Esophagus squamous epithelium (tissue), 5 donors: ENCODE data around the gene RNF144A. TPM values are rescaled to one million over a fixed set of nuclear protein-coding genes. Genes with fewer than 3 reads are reported as not detected.
"Not testable (repeated sequence)": the region's sequence is repeated elsewhere in the genome, so short reads cannot be mapped to it uniquely, and the experiment has no call there.

Source experiments
- DNase-seq: peaks from one replicate; lab custom pipeline; 2025; lab: John Stamatoyannopoulos, UW
- H3K27ac ChIP-seq, 4 donors: fragments of 200-600 bp; sonication (generic); one replicate each; pipeline ENCODE4 v1.5.1; 2016 to 2019; ENCODE audit warnings: mild to moderate bottlenecking in 1 of 4
- H3K27me3 ChIP-seq, 4 donors: fragments of 200-600 bp; sonication (generic); 1 replicate in 3 of 4; 2 replicates in 1 of 4; pipeline versions ENCODE4 v1.5.1 to v1.6.0; 2017 to 2021; ENCODE audit warnings: antibody characterized with exemption in 1 of 4
- H3K36me3 ChIP-seq, 3 donors: fragments of 200-600 bp; sonication (generic); one replicate each; pipeline ENCODE4 v1.5.1; 2016 to 2019
- H3K4me1 ChIP-seq, 3 donors: fragments of 200-600 bp; sonication (generic); one replicate each; pipeline ENCODE4 v1.5.1; 2017 to 2019
- H3K4me3 ChIP-seq, 4 donors: fragments of 200-600 bp; sonication (generic); 1 replicate in 3 of 4; 2 replicates in 1 of 4; pipeline ENCODE4 v1.5.1; 2016 to 2019; ENCODE audit warnings: mild to moderate bottlenecking in 2 of 4, moderate library complexity in 1 of 4
- H3K9me3 ChIP-seq, 3 donors: fragments of 200-600 bp; sonication (generic); one replicate each; pipeline ENCODE4 v1.5.1; 2016 to 2019
- CTCF ChIP-seq, 6 experiments: fragments of 450-650 bp in 4 of 6; fragments of 200-600 bp in 2 of 6; sonication (generic) in 2 of 6; IDR thresholded peaks; one replicate each; pipeline ENCODE4 v1.5.1; 2016 to 2019; ENCODE audit warnings: antibody characterized with exemption in 6 of 6, mild to moderate bottlenecking in 4 of 6, moderate library complexity in 4 of 6
- POLR2A ChIP-seq, 4 donors: fragments of 450-650 bp; IDR thresholded peaks; one replicate each; pipeline ENCODE4 v1.6.1; 2017; ENCODE audit warnings: antibody characterized with exemption in 4 of 4, mild to moderate bottlenecking in 4 of 4, moderate library complexity in 3 of 4
- WGBS, 2 donors: methylation state at CpG; one replicate each; pipeline ENCODE4 v1.1.5; 2018; 5-methylcytosine and 5-hydroxymethylcytosine counted together
- intact Hi-C: fragments of 100-400 bp; cut with DNase I; formaldehyde crosslinking; loops from one replicate; pipeline ENCODE4 v1.15.0; 2022
- total RNA-seq, 4 donors: library from RNA; depleted of rRNA; stranded (reverse); fragments of >200 nt; gene quantifications; one replicate each; pipeline ENCODE4 v1.1.0, GENCODE V29; 2016
- donor health status: DM: yes; HTN: yes; CAD: no.

Gene RNF144A
- total RNA-seq, 4 donors from 2014 or later = 6.2 to 11.6 (median 8.2) TPM

- WGBS, 2 donors = 87 to 91% methylated on average over 7 of the region's 7 CpGs
- TF ChIP-seq CTCF (IDR thresholded peaks at IDR 0.05) (no peak), POLR2A (IDR thresholded peaks at IDR 0.05) (no peak)
Observed at GRCh38 chr2:6932828-6933227, 15.6 kb downstream of the RNF144A start.

DNA sequence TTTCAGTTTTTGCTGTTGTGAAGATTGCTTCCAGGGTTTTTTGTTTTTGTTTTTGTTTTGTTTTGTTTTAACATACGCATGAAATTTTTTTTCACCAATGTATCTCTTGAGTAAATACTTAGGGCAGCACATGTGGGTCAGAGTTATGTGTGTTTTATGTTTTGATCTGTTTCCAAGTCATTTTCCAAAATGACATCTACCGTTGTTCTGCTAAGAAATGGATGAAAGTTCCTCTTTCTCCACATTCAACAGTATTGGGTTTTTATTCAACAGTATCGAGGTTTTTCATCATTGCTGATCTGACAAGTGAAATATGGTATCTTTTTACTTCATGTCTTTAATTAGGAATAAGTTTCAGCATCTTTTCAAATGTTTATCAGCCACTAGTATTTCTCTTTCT is 16.7 kb downstream of the RNF144A start:
- Histone ChIP-seq H3K36me3 (no peaks in the 10 kb centered on the region), H3K27me3 (no peaks in the 10 kb centered on the region), H3K27ac (no peak overlapping the region), H3K4me3 (no peak overlapping the region), H3K9me3 (no peaks in the 10 kb centered on the region), H3K4me1 (no peaks in the 10 kb centered on the region)
- intact Hi-C loops = no loop called here
- whole genome bisulfite sequencing, 2 donors = 66 to 74% methylated on average over 3 of the region's 3 CpGs
- DNase-seq = no peak
- no peak for TF ChIP-seq POLR2A (IDR thresholded peaks at IDR 0.05)

More at GRCh38 chr2:6932828-6933227, 15.6 kb downstream of the RNF144A start:
- no peaks in the 10 kb centered on the region for H3K9me3 ChIP-seq
- H3K27ac ChIP-seq = no peak overlapping the region
- no peaks in the 10 kb centered on the region for H3K4me1 ChIP-seq
- H3K36me3 ChIP-seq = no peaks in the 10 kb centered on the region
- DNase-seq = no peak
- intact Hi-C loops = no loop called here
- H3K4me3 ChIP-seq = no peak overlapping the region
- no peaks in the 10 kb centered on the region for H3K27me3 ChIP-seq

- Histone ChIP-seq H3K4me1 (no peaks in the 10 kb centered on the region), H3K36me3 (no peaks in the 10 kb centered on the region), H3K9me3 (no peaks in the 10 kb centered on the region), H3K27me3 (no peaks in the 10 kb centered on the region), H3K4me3 (no peak overlapping the region), H3K27ac (no peak overlapping the region)
- no peak for DNase-seq
- TF ChIP-seq POLR2A (IDR thresholded peaks at IDR 0.05) = no peak
- no peak for TF ChIP-seq CTCF (IDR thresholded peaks at IDR 0.05)
- 60 to 88% methylated on average over 1 of the region's 1 CpG for WGBS, 2 donors
- intact Hi-C loops = no loop called here
Observed at GRCh38 chr2:6934345-6934744, 17.1 kb downstream of the RNF144A start.

DNA sequence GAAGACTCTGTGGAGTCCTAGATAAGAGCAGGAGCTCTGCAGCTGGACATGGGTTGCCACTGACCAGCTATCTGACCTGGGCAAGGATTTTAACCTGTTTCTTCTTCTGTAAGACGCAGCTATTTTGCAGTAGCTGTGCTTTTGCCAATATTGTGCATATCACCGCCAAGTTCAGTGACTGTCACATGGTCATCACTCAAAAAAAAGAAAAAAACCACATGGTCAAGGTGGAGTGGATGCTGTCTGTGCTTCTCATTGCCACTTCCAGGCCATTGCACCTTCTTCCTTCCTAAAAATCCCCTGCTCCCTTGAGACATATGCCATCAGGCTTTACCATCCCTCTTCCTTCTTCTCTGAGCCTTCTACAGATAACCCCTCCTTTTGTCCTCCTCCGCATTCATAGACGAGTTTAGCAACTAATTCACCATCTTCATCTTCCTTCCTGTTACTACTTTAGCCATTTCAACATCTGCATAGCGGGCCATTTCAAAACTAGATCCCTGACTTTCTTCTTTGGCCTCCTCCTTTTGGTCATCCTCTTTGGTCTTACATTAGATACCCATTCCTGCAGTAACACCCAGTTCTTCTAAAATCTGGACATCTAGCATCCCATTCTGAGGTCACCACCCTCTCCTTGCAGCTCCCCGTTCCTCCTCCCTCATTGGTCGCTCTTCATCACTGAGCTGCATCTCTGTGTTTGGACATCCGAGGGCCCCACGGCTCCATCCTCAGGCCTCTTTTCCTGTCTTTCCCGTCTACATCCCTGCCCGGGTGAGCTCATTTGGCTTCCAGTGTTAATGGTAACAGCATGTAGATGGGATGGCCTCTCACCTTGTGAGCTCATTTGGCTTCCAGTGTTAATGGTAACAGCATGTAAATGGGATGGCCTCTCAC is 17.8 kb downstream of the RNF144A start:
- Histone ChIP-seq H3K36me3 (no peaks in the 10 kb centered on the region), H3K4me3 (no peak overlapping the region), H3K27me3 (no peaks in the 10 kb centered on the region), H3K4me1 (no peaks in the 10 kb centered on the region), H3K27ac (no peak overlapping the region), H3K9me3 (no peaks in the 10 kb centered on the region)
- no peak for TF ChIP-seq POLR2A (IDR thresholded peaks at IDR 0.05)
- TF ChIP-seq CTCF (IDR thresholded peaks at IDR 0.05) = no peak
- intact Hi-C loops = no loop called here
- no peak for DNase-seq
- WGBS, 2 donors = 81 to 82% methylated on average over 11 of the region's 11 CpGs

GRCh38 chr2:6935652-6936020 is 18.4 kb downstream of the RNF144A start:
- WGBS, 2 donors = 88% methylated on average over 4 of the region's 4 CpGs; no CpG with 5 or more reads in 1 of the 2 donors
- intact Hi-C loops, H3K27me3 ChIP-seq, H3K4me1 ChIP-seq, H3K36me3 ChIP-seq, H3K9me3 ChIP-seq, H3K27ac ChIP-seq, H3K4me3 ChIP-seq, DNase-seq: not testable (repeated sequence)

DNA sequence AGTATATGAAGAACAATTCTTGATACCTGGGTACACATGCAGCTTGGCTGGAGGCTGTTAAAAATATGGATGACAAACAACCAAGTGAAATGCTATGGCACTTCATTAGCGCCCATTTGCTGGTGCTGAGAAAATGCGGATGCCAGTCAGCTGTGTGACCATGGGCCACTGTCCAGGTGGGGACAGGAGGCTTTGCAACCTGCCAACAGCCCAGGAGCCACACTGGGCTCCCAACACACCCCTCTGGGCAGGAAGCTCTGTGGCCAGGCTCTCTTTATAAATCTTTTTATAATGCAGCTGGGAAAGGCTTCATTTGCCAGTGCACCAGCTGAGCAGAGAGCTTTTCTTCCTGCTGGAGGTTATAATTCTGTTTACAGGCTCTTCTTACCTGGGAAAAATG is 19.9 kb downstream of the RNF144A start:
- no peak for TF ChIP-seq POLR2A (IDR thresholded peaks at IDR 0.05)
- Histone ChIP-seq H3K36me3 (peaks cover 0 to 11% (median 0%) of the 10 kb centered on the region in 3 donors), H3K4me3 (no peak overlapping the region), H3K27ac (no peak overlapping the region), H3K9me3 (no peaks in the 10 kb centered on the region), H3K4me1 (no peaks in the 10 kb centered on the region), H3K27me3 (no peaks in the 10 kb centered on the region)
- 89 to 100% methylated on average over 2 of the region's 2 CpGs for WGBS, 2 donors
- no peak for DNase-seq
- intact Hi-C loops = no loop called here
